GM18498 (cell line): Measurements from ENCODE around the gene NTN1.

Experiments
- ATAC-seq: cut with Tn5 transposase; IDR thresholded peaks from one replicate; pipeline ENCODE4 v1.9.1; 2021; ENCODE audit warnings: mild to moderate bottlenecking, moderate library complexity; ENCODE audit not compliant: unreplicated experiment

Gene NTN1

DNA sequence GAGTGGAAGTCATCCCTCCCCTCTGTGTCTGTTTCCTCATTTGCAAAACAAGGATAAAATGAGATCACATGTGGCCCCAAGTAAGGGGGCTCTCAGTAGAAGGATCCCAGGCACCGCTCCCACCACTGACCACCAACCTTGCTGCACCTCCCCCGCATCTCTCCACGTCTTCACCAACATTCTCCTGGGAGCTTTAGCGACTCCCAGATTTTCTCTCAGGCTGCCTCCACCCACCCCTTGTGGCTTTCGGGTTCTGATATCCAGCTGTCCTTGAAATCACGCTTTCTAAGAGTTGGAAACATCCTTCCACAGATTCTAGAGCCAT is 16.4 kb upstream of the NTN1 start:
- no peak for ATAC-seq

DNA sequence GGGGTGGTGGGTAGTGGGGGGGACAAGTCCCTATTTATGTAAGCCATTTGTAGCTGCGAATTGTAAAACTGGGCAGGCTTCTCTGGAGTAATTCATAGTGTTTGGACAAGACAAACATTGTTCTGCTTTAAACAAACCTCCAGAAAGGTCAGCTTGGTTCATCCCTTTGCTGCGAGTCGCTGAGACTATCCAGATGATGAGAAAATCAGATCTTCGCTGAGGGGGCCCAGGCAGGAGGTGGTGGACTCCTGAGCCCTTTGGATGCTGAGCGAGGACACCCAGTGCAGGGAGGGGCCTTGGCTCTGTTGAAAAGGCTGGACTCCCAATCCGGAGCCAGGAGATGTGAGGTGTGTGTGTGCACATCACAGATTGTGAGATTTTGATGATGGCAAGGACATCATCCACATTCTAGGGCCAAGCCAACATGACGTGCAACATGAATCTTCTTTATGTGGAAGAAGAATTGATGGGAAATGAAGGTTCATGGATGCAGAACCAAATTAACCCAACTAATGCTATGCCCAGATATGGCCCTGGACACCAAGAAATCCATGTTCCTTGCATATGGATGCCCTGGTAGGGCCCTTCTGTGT is 15.0 kb upstream of the NTN1 start:
- ATAC-seq, result no peak

DNA sequence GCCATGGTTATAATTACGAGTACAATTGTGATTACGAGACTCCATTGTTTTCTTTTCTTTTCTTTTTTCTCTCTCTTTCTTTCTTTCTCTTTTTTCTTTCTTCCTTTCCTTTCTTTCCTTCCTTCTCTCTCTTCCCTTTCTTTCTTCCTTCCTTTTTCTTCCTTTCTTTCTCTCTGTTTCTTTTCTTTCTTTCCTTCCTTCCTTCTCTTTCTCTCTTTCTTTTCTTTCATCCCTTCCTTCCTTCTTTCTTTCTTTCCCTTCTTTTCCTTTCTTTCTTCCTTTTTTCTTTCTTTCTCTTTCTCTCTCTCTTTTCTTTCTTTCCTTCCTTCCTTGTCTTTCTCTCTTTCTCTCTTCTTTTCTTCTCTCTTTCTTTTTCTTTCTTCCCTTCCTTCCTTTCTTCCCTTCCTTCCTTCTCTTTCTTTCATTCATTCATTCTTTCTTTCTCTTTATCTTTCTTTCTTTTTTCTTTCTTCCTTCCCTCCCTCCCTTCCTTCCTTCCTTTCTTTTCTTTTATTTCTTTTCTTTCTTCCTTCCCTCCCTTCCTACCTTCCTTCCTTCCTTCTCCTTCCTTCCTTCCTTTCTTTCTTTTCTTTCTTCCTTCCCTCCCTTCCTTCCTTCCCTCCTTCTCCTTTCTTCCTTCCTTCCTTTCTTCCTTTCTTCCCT is 14.1 kb upstream of the NTN1 start:
- no peak for ATAC-seq

DNA sequence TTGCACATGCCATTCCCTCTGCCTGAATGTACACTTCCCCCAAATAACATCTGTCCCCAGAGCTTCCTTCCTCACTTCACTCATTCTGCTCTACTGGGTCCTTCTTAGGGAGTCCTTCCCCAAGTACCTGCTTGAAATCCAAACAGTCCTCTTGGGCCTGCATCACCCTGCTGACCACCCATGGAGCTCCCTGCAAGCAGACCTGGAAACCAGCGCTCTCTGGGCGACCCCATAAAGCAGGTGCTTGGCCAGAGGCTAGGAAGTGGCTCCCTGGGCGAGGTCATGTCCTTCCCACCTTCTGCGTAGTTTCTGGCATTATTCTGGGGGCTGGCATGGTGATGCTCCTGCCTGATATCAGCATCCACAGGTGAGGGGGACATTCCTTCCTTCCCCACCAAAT is 12.2 kb upstream of the NTN1 start:
- ATAC-seq, result no peak

DNA sequence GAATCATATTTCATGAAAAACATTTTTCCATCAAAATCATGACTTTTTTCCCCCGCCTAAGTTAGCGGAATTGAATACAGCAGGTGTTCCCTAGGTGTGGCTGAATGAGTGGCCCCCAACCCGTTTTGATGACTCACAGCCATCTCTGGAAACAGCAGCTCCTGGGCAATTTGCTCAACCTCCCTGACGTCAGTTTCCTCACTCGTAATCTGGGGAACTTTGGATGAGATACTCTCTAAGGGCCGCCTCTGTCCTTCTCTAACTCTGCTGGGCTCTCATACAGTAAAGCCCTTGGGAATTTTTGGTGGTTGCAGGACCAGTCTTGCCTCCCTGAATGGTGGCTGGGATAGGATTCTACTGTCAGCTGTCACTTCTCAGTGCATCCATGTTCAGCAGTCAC is 11.6 kb upstream of the NTN1 start:
- no peak for ATAC-seq

DNA sequence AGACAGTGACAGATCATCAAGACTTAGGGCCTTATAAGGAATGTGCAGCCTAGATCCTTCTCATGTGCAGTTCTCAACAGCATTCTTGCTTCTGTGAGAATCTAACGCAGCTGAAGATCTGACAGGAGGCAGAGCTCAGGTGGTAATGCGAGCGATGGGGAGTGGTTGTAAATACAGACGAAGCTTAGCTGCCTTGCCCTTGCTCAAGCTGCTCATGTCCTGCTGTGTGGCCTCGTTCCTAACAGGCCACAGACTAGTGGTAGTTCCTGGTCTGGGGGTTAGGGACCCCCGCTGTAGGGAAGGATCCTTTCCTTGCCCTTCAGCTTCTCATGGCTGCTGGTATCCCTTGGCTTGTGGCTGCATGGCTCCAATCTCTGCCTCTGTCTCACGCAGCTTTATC is 10.3 kb upstream of the NTN1 start:
- no peak for ATAC-seq

DNA sequence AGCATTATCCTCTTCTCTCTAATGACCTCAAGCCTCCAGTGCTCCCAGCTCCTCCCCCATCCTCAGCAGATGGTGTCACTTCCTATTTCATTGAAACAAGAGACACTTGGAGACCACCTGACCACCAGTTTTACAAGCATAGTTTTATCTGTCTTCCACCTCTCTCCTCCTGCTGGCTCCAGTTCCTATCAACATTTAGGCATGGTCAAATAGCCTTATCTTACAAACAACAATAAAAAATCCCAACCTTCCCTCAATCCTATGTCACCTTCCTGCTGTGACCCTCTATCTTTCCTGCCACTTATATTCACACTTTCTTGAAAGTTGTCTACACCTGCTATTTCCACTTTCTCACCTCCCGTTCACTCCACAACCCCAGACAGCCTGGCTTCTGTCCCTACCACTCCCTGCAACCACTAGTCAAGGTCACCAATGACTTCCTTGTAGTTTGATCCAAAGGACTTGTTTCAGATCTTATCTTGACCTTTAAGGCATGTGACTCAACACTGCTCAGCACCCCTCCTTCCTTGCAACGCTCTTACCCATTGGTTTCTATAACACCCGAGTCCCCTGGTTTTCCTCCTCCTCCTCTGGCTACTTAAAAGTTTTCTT is 4.3 kb upstream of the NTN1 start:
- ATAC-seq, result no peak

DNA sequence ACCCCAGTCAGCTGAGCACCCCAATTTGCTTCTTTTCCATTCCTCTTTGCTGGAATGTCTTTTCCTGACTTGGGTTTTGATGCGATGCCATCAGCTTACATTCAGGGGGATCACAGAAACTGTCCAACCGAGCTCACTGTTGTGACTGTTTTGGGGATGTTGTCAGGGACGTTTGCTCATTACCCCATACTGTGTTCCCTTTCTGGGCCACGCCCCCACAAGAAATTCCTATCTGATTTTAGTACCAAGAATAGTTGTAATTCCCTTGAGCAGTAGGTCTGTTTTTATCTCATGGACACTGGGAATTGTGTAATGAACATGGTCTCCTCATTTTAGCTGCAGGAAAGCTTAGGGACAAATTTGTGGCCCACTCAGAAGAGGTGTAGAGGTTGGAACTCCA is 2.6 kb upstream of the NTN1 start:
- no peak for ATAC-seq

DNA sequence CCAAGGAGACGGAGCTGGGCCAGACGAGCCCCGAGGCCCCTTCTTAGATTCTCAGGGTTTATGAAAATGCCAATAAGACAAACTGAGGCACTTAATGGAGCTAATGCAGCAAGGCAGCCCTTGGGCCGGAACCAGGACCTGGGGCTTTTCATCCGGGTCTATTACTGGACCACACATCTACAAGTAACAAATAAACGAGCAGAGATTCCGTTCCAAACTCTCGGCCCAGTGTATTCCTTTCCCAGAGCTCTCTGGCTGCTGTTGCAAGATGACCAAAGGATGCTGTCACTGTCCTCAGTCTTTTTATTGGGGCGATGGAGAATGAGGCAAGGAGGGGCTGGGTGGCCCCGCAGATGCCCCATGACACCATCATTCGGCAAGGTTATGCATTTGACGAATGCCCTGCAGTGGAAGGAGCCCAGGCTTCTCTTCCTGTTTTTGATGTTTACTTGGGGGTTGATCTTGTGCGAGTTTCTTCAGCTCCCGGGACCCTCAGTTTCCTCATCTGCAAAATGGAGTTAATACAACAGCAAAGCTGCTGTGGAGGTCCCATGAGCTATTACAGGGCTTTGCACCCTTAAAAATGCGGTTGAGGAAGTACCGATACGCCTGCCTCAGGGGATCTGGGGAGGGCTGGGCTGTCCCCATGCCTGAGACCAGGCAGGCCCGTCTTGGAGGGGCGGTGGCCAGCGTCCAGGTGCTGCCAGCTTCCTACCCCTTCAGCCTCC is 1.1 kb upstream of the NTN1 start:
- ATAC-seq, result no peak

DNA sequence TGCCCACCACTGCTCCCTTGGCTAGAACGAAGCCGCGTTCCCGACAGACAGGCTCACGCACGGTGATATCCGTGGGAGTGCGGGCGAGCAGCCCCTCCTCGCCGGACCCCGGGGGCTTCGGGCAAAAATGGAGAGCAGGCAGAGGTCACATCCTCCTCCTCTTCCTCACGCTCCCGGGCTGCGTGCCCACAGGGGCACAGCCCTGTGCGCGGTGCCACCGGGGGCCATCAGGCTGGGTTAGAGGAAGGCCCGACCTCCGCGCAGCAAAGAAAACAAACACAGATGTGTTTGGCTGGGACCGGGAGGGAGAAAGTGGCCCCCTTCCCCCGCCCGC is 519 bp upstream of the NTN1 start:
- ATAC-seq, result peak; percentile 21

DNA sequence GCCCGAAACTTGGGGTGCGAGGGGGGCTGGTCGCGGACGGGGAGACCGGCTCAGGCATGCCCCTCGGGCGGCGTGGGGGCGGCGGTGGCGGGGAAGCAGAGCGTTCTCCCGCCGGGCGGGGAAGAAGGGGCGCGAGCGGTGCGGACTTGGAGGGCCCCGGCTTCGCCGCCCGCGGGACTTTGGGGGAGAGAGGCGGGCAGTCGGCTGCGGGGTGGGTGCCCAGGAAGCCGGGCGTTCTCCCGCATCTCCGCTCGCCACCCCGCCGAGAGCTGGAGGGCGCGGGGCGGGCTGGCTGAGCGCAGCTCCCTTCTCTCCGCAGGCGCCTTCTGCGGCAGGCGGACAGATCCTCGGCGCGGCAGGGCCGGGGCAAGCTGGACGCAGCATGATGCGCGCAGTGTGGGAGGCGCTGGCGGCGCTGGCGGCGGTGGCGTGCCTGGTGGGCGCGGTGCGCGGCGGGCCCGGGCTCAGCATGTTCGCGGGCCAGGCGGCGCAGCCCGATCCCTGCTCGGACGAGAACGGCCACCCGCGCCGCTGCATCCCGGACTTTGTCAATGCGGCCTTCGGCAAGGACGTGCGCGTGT is 772 bp downstream of the NTN1 start:
- ATAC-seq, result peak; percentile 16

DNA sequence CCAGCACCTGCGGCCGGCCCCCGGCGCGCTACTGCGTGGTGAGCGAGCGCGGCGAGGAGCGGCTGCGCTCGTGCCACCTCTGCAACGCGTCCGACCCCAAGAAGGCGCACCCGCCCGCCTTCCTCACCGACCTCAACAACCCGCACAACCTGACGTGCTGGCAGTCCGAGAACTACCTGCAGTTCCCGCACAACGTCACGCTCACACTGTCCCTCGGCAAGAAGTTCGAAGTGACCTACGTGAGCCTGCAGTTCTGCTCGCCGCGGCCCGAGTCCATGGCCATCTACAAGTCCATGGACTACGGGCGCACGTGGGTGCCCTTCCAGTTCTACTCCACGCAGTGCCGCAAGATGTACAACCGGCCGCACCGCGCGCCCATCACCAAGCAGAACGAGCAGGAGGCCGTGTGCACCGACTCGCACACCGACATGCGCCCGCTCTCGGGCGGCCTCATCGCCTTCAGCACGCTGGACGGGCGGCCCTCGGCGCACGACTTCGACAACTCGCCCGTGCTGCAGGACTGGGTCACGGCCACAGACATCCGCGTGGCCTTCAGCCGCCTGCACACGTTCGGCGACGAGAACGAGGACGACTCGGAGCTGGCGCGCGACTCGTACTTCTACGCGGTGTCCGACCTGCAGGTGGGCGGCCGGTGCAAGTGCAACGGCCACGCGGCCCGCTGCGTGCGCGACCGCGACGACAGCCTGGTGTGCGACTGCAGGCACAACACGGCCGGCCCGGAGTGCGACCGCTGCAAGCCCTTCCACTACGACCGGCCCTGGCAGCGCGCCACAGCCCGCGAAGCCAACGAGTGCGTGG is 1.5 kb downstream of the NTN1 start:
- ATAC-seq, result no peak

DNA sequence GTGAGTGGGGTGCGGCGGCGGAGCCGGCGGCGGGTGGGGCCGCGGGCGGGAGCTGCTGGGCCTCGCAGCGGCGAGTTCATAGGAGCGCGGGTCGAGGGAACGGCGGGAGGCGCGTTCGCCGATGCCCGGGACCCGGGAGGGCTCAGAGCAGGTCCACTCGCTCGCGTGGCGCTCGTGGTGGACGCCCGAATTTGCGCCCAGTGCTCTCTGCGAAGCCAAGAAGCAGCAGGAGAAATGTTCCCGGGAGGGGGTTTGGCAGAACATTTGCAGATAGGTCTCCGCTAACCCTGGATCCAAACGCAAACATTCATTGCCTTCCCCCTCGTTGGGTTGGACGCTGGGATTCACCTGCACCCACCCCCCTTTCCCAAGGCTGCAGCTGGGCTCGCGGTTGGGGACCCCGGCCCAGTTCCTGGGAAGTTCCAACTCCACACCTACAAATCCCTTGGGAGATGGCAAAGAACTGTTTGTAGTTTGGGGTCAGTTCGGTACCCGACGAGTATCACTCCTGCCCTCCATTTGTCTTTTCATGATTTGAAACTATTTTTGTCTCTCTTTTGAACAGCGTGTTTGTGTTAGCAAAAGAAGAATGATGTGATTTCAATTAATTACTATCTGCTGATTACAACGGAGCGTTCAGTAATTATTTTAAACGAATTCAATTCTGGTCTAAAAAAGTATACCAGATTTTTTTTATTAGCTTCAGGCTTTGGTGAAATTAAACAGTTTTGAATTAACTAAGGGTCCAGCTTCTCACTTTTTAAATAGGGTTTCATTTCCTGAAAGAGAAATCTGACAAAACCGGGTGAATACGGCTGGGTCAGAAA is 2.3 kb downstream of the NTN1 start:
- ATAC-seq, result no peak

DNA sequence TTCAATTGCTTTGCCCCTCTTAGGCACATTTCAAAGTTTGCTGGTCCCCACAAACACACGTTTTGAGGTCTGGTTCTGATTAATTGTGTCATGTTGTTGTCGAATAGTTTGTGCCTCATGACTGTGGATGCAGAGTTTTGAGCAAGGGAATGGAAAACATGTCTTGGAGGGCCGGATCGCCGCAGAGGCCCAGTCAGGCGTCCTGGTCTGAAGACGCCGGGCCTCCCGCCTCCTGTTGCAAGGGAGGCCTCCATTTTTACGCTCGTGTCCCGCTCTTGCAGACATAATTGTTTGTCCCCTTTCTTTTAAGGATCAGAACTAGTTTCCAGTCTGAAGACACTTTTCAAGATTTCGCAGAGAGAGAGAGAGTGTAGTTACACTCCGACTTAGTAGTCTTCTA is 3.2 kb downstream of the NTN1 start:
- ATAC-seq, result no peak

DNA sequence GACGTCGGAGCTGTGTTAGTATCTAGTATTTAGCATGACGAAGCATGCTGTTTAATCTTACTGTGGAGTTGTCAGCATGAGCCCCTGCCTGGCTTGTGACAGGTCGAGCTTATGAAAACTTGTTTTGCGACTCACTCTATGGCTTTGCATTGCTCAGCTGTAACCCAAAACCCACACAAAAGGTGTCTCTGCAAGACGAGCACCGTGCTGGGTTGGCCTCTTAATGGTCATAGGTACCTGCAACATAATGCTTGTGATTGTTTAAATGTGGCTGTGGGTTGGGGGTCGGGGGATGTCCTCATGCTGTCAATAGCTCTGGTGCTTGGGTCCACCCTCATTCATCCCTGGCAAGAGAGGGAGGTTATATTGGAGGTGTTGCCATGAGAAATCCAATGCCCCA is 5.4 kb downstream of the NTN1 start:
- ATAC-seq, result no peak

DNA sequence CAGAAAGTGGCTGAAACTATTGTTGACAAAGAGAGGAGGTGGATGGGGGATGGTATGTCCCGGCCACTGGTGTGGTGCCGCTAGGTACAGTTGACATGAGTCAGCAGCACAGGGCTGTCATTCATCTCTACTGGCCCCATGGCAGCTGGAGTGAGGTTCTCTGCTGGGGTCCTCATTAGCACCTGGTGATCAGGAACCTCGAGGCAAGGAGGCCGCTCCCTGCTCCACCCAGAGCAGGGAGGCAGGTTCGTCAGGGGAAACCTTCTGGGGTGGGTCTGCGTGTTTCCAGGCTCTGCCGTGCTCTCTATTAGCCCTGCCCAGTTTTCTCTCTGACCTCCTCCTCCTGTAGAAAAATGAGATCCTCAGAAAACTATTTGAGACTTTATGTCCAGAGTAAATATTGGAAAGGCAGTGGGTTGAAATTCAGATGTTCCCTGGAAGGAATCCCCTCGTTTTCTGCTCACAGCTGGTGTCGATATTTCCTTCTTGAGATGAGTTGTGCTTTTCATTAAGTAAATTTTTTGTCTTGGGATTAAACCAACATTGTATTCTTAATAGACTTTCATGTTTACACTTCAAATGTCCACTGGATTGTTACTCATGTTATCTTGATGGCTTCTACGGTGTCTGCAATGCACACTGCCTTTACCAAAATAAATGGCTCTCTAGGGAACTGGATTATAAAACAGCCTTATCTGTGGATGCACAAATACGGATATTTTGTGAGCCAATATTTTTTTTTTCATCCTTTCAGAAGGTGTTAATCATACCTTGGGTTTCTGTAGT is 7.1 kb downstream of the NTN1 start:
- ATAC-seq, result no peak

DNA sequence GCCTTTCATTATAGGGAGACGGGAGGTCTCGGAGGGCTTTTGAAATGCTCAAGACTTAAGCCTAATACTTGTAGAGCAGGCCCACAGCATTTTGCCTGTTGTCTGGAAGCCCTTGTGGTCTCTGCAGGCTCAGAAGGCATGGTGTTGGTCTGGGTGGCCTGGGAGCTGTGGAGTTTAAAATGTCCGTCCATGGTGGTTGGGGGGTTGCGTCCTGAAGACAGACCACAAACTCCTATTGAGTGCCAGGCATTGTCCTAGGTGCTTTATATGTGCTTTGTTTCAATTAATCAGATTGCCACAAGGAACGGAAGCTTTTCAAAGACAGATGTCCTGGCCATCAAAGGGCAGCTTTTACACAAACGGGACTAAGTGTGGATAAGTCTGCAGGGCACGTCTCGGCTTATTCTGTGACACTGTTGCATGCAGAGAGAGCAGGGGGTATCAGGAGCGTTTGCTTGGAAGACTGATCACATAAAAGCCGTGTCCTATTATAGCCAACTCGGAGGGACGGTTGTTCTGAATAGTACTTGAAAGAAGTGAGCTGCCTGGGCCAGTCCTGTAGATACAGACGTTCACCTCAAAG is 7.8 kb downstream of the NTN1 start:
- no peak for ATAC-seq

DNA sequence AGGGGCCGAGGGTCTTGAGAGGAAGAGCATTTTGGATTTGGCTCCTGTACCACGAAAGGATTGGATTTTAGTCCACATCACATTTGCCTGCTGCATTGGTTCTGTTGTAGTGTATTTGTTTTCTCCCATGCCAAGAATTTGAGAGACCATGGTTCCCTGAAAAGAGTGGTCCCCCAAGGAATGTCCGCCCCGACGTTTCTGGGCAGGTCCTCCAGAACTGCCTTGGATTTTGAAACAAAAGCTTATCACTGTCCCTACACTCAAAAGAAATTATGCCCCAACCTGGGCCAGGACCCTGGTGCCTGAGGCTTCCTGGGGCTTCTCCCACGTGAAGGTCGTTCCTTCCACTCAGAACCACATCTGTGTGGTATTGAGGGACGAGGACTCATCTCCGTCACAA is 10.8 kb downstream of the NTN1 start:
- ATAC-seq, result no peak

DNA sequence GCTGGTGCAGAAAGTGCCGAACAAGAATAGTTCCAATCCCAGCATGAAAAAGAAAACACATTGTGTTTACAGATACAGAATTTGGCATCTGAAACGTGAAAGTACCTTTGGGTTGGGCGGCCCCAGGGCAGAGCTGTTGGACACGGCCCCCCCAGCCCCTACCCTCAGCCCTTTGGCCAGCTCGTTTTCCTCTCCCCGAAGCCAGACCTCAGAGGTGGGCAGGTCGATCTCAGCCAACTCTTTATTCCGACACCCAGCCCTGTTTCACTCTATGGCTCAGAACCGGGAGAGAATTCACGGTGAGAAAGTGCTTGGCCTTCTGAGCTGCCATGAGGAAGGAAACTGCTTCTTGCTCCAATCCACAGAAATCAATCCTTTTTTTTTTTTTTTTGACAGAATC is 11.3 kb downstream of the NTN1 start:
- no peak for ATAC-seq
